Spleen (tissue), 11 donors: ENCODE data around the gene ALDH6A1. TPM values are rescaled to one million over a fixed set of nuclear protein-coding genes. Genes with fewer than 3 reads are reported as not detected.

Experiments
- DNase-seq: peaks from one replicate; pipeline ENCODE4 v3.0.0-alpha.2; 2020
- H3K27ac ChIP-seq, 8 donors: fragments of 200-600 bp; sonication (generic) in 7 of 8; 1 replicate in 4 of 8; 2 replicates in 4 of 8; pipeline versions ENCODE4 v1.5.0 to v1.8.0; 2016 to 2021; ENCODE audit warnings: inconsistent platforms in 4 of 8, mild to moderate bottlenecking in 4 of 8, moderate library complexity in 1 of 8
- H3K27me3 ChIP-seq, 7 donors: fragments of 200-600 bp; sonication (generic) in 6 of 7; replicated peaks in 1 of 7; 1 replicate in 4 of 7; 2 replicates in 3 of 7; pipeline versions ENCODE4 v1.5.0 to v1.8.0; 2016 to 2021; ENCODE audit warnings: inconsistent platforms in 3 of 7, mild to moderate bottlenecking in 1 of 7
- H3K36me3 ChIP-seq, 6 donors: fragments of 200-600 bp; sonication (generic) in 5 of 6; 1 replicate in 4 of 6; 2 replicates in 2 of 6; pipeline versions ENCODE4 v1.5.0 to v1.8.0; 2016 to 2021; ENCODE audit warnings: inconsistent platforms in 2 of 6
- H3K4me1 ChIP-seq, 6 donors: fragments of 200-600 bp; sonication (generic) in 5 of 6; 1 replicate in 3 of 6; 2 replicates in 3 of 6; pipeline versions ENCODE4 v1.5.0 to v1.8.0; 2016 to 2021; ENCODE audit warnings: inconsistent platforms in 3 of 6
- H3K4me3 ChIP-seq, 8 donors: fragments of 200-600 bp; sonication (generic) in 7 of 8; 1 replicate in 4 of 8; 2 replicates in 4 of 8; pipeline versions ENCODE4 v1.5.0 to v1.8.0; 2016 to 2021; ENCODE audit warnings: inconsistent platforms in 4 of 8, mild to moderate bottlenecking in 4 of 8, moderate library complexity in 2 of 8
- H3K9me3 ChIP-seq, 8 donors: fragments of 200-600 bp; sonication (generic) in 7 of 8; 1 replicate in 4 of 8; 2 replicates in 4 of 8; pipeline versions ENCODE4 v1.5.0 to v1.8.0; 2016 to 2021; ENCODE audit warnings: inconsistent platforms in 4 of 8
- CTCF ChIP-seq, 11 experiments: fragments of 200-600 bp in 7 of 11; fragments of 450-650 bp in 4 of 11; sonication (generic) in 4 of 11; IDR thresholded peaks in 8 of 11; conservative IDR thresholded peaks in 3 of 11; 1 replicate in 7 of 11; 2 replicates in 4 of 11; pipeline versions ENCODE4 v1.4.0 to v1.8.0; 2016 to 2021; ENCODE audit warnings: antibody characterized with exemption in 11 of 11, inconsistent platforms in 4 of 11, mild to moderate bottlenecking in 1 of 11
- POLR2A ChIP-seq, 3 donors: fragments of 450-650 bp; IDR thresholded peaks; one replicate each; pipeline ENCODE4 v1.5.1; 2017; ENCODE audit warnings: antibody characterized with exemption in 3 of 3, mild to moderate bottlenecking in 1 of 3
- POLR2AphosphoS5 ChIP-seq, 3 donors: sonication (generic); formaldehyde crosslinking; IDR thresholded peaks; one replicate each; pipeline ENCODE4 v1.5.1; 2017; ENCODE audit warnings: antibody characterized with exemption in 3 of 3
- WGBS, 5 donors: extraction: QIAGEN DNeasy Blood & Tissue Kit in 3 of 5; methylation state at CpG; one replicate each; pipeline versions ENCODE4 v1.1.5 to v1.1.7; 2013 to 2018; 5-methylcytosine and 5-hydroxymethylcytosine counted together
- intact Hi-C: fragments of 100-400 bp; cut with DNase I; formaldehyde crosslinking; loops from one replicate; pipeline ENCODE4 v1.15.0; 2023; ENCODE audit warnings: low total_unique reads
- polyA plus RNA-seq, 3 donors: library from polyadenylated mRNA; stranded (reverse); fragments of 200-250 nt; gene quantifications; one replicate each; pipeline ENCODE4 v1.2.1, GENCODE V29; 2013
- total RNA-seq, 7 donors: library from RNA; depleted of rRNA in 3 of 7; stranded (reverse); fragments of >200 nt in 3 of 7; fragmentation: NEBNext Ultra II Directional in 4 of 7; extraction: Animal tissue kit (Norgen Biotek cat#: 25700) in 4 of 7; gene quantifications; one replicate each; pipeline versions ENCODE4 v1.1.0 to v1.2.1, GENCODE V29; 2016 to 2021
- donor health status: healthy with polysubstance abuse.
- donor health status: DM: no; HTN: no; CAD: no; lungs with moderate emphysema.
- donor health status: DM: no; HTN: no; CAD: no.
- donor health status: Bipolar disorder and iron deficiency.
- donor health status: healthy.
- donor health status: DM: no; HTN: no; CAD: no.
- donor health status: DM: yes; HTN: yes; CAD: no.

The ALDH6A1 gene
- total and polyA plus RNA-seq, 10 donors, result 2.3 to 20.2 (median 11.4) TPM

GRCh38 chr14:74064883-74065282 lies 19.4 kb downstream of the ALDH6A1 start:
- no peaks in the 10 kb centered on the region for H3K27me3 ChIP-seq
- 81 to 95% (median 89%) methylated on average over 3 of the region's 3 CpGs for WGBS, 5 donors
- peaks cover 0 to 99% (median 47%) of the 10 kb centered on the region in 6 donors for H3K36me3 ChIP-seq

GRCh38 chr14:74064426-74064825 lies 19.8 kb downstream of the ALDH6A1 start:
- no peak overlapping the region for H3K4me3 ChIP-seq
- H3K27ac ChIP-seq, result no peak overlapping the region
- no peak for DNase-seq
- no peaks in the 10 kb centered on the region for H3K9me3 ChIP-seq
- intact Hi-C loops, result no loop called here
- H3K4me1 ChIP-seq, result no peaks in the 10 kb centered on the region
- H3K36me3 ChIP-seq, result peaks cover 0 to 99% (median 51%) of the 10 kb centered on the region in 6 donors
- H3K27me3 ChIP-seq, result no peaks in the 10 kb centered on the region
- TF ChIP-seq CTCF (IDR thresholded peaks at IDR 0.05 in 8 of 11, conservative IDR thresholded peaks at IDR 0.05 in 3 of 11) (no peak), POLR2AphosphoS5 (IDR thresholded peaks at IDR 0.05) (no peak), POLR2A (IDR thresholded peaks at IDR 0.05) (no peak)

More at GRCh38 chr14:74064883-74065282, 19.4 kb downstream of the ALDH6A1 start:
- H3K4me3 ChIP-seq, result no peak overlapping the region
- DNase-seq, result no peak
- intact Hi-C loops, result no loop called here
- no peaks in the 10 kb centered on the region for H3K4me1 ChIP-seq
- H3K27ac ChIP-seq, result no peak overlapping the region
- no peak for TF ChIP-seq POLR2AphosphoS5 (IDR thresholded peaks at IDR 0.05)
- TF ChIP-seq CTCF (IDR thresholded peaks at IDR 0.05 in 8 of 11, conservative IDR thresholded peaks at IDR 0.05 in 3 of 11), result no peak
- TF ChIP-seq POLR2A (IDR thresholded peaks at IDR 0.05), result no peak
- no peaks in the 10 kb centered on the region for H3K9me3 ChIP-seq

GRCh38 chr14:74062809-74063150 lies 21.5 kb downstream of the ALDH6A1 start:
- WGBS, 5 donors, result 80 to 92% (median 86%) methylated on average over 2 of the region's 2 CpGs
- Histone ChIP-seq H3K36me3 (peaks cover 0 to 99% (median 56%) of the 10 kb centered on the region in 6 donors), H3K27ac (no peak overlapping the region), H3K4me1 (no peaks in the 10 kb centered on the region), H3K9me3 (no peaks in the 10 kb centered on the region), H3K27me3 (no peaks in the 10 kb centered on the region), H3K4me3 (no peak overlapping the region)
- DNase-seq, result no peak
- TF ChIP-seq POLR2AphosphoS5 (IDR thresholded peaks at IDR 0.05) (no peak), CTCF (IDR thresholded peaks at IDR 0.05 in 8 of 11, conservative IDR thresholded peaks at IDR 0.05 in 3 of 11) (no peak), POLR2A (IDR thresholded peaks at IDR 0.05) (no peak)
- intact Hi-C loops, result no loop called here

GRCh38 chr14:74049876-74050495 lies 34.3 kb downstream of the ALDH6A1 start:
- H3K9me3 ChIP-seq, result no peaks in the 10 kb centered on the region
- H3K36me3 ChIP-seq, result no peaks in the 10 kb centered on the region
- no peak overlapping the region for H3K27ac ChIP-seq
- no peak overlapping the region for H3K4me3 ChIP-seq
- DNase-seq, result no peak
- intact Hi-C loops, result no loop called here
- WGBS, 5 donors, result 37 to 51% (median 49%) methylated on average over 3 of the region's 3 CpGs
- H3K27me3 ChIP-seq, result no peaks in the 10 kb centered on the region
- H3K4me1 ChIP-seq, result peaks cover 0 to 7% (median 0%) of the 10 kb centered on the region in 6 donors
- TF ChIP-seq CTCF (IDR thresholded peaks at IDR 0.05 in 8 of 11, conservative IDR thresholded peaks at IDR 0.05 in 3 of 11) (no peak), POLR2AphosphoS5 (IDR thresholded peaks at IDR 0.05) (no peak), POLR2A (IDR thresholded peaks at IDR 0.05) (no peak)
